ENCODE data around the gene CSMD2. TPM values are rescaled to one million over a fixed set of nuclear protein-coding genes. Genes with fewer than 3 reads are reported as not detected.

CSMD2 gene
- total RNA-seq, 2 experiments from 2014 or later = not detected

DNA sequence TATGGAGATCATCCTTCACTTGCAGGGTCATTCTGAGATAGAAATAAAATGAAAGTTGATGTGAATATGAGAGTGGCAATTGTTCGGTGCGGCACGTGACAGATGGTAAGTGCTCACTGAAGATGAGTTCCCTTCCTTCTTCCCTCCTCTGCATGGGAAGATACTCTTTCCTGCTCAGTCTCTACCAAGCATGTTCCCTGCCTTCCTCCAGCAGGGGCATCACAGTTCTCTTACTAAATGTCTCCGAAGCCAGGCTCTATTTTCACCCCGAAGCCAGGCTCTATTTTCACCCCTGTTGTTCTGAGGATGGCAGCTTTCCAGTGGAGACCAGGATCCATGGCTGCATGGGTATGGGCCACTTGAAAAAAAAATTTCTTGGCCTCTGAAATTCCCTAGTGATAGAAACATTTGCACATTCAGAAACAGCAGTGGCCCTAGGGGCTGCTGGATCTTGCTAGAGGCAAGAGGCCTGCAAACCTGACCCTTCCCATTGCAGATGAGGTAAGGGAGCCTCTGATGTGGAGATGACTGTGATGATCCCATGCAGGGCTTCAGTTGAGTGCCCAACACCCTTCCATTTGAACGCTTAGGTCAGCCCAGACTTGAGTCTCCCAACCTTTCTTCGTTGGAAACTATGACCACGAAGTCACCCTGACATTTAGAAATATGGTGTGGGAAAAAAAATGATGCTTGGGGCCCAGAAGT, 424.8 kb downstream of the CSMD2 start:
- Mint-ChIP-seq H3K36me3 (ENCODE audit: low read depth) (no peaks in the 10 kb centered on the region), H3K4me1 (ENCODE audit: low read depth) (no peaks in the 10 kb centered on the region), H3K27me3 (ENCODE audit: low read depth) (peaks cover 17% of the 10 kb centered on the region), H3K4me3 (no peak overlapping the region), H3K9me3 (no peaks in the 10 kb centered on the region), H3K27ac (no peak overlapping the region)
- intact Hi-C loops (cut with micrococcal nuclease) = no loop called here
- CTCF ChIA-PET = no interaction called here
- no peak for DNase-seq

DNA sequence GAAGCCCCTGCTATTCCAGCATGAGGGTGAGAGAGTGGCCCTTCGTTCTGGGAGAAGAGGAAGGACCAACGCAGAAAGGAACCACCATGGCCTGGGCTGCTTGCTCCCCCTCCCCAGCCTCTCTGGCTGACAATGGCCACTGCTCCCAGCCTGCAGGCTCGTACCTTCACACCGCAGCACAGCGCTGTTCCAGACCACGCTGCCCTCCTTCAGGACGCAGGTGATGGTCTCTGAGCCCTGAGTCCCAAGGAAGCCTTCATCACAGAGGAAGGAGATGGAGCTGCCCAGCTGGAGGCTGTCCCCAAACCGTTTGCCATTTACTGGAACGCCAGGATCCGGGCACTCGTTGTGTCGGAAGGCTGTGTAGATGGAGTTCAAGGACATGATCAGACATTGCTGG, 426.1 kb downstream of the CSMD2 start:
- Mint-ChIP-seq H3K27ac (no peak overlapping the region), H3K36me3 (ENCODE audit: low read depth) (no peaks in the 10 kb centered on the region), H3K27me3 (ENCODE audit: low read depth) (peaks cover 22% of the 10 kb centered on the region), H3K4me3 (no peak overlapping the region), H3K9me3 (no peaks in the 10 kb centered on the region), H3K4me1 (ENCODE audit: low read depth) (no peaks in the 10 kb centered on the region)
- intact Hi-C loops (cut with micrococcal nuclease) = loop anchor here (10.0 kb wide), 1 partner anchor 426 kb away; the partner anchor contains the start of gene CSMD2
- CTCF ChIA-PET = no interaction called here
- no peak for DNase-seq

DNA sequence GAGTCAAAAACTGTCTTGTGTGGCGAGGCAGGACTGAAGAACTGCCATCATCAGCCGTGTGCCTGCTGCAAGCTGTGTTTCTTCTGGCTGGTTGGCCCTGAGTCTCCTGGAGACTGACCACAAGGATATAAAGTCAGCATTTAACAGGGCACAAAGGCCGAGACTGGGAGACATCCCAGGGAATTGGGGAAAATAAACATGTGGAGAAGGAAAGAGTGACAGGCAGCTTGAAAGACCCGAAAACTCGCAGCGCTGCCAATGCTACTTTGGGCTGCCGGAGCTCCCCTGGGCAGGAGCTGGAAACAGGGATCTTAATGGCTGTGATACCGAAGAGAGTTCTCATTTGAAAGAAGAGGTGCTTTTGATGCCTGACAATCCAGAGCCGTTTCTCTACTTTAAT, 426.5 kb downstream of the CSMD2 start:
- Mint-ChIP-seq H3K9me3 (no peaks in the 10 kb centered on the region), H3K4me3 (no peak overlapping the region), H3K27ac (no peak overlapping the region), H3K4me1 (ENCODE audit: low read depth) (no peaks in the 10 kb centered on the region), H3K36me3 (ENCODE audit: low read depth) (no peaks in the 10 kb centered on the region), H3K27me3 (ENCODE audit: low read depth) (peaks cover 20% of the 10 kb centered on the region)
- CTCF ChIA-PET = no interaction called here
- intact Hi-C loops (cut with micrococcal nuclease) = loop anchor here (10.0 kb wide), 1 partner anchor 426 kb away; the partner anchor contains the start of gene CSMD2
- no peak for DNase-seq

DNA sequence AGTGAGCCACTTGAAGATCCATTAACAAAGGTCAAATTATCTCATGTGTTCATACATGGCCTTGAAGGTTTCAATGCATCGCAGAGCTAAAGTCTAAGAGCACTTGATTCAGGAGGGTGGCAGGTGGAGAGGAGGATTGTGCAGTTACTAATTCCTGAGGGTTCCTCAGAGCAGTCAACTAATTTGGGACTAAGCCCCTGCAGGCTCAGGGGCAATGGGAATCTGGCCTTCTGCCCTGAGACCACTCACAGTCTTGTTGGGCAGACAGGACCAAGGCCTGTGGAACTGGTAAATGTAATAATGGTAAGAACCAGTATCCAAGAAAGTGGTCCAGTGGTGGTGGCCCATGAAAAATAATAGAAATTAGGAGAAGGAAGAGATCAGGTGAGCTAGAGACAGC, 428.5 kb downstream of the CSMD2 start:
- intact Hi-C loops (cut with micrococcal nuclease) = loop anchor here (10.0 kb wide), 1 partner anchor 428 kb away; the partner anchor contains the start of gene CSMD2
- DNase-seq = no peak
- H3K4me1 Mint-ChIP-seq (ENCODE audit: low read depth) = no peaks in the 10 kb centered on the region
- peaks cover 17% of the 10 kb centered on the region for H3K27me3 Mint-ChIP-seq (ENCODE audit: low read depth)
- H3K4me3 Mint-ChIP-seq = no peak overlapping the region
- CTCF ChIA-PET = no interaction called here
- no peak overlapping the region for H3K27ac Mint-ChIP-seq
- H3K9me3 Mint-ChIP-seq = no peaks in the 10 kb centered on the region
- no peaks in the 10 kb centered on the region for H3K36me3 Mint-ChIP-seq (ENCODE audit: low read depth)

DNA sequence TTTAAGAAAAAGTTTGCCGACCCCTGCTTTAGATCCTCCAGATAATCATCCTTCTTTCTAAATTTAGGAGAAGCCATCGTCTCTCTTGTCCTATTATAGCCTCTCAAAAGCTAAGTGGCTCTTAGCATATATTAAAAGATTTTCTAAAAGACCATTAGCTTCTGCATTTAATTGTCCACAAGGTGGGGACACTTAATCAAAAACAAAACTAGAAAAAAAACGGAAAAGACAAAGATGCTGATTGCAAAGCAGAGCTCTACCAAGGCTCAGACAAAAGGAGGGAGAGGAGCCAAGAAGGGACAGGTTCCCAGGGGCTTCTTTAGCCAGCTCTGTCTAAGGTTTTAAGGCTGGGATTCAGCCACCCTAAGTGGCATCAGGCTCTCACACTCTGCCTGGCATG, 429.4 kb downstream of the CSMD2 start:
- Mint-ChIP-seq H3K27ac (no peak overlapping the region), H3K4me3 (no peak overlapping the region), H3K36me3 (ENCODE audit: low read depth) (no peaks in the 10 kb centered on the region), H3K4me1 (ENCODE audit: low read depth) (no peaks in the 10 kb centered on the region), H3K27me3 (ENCODE audit: low read depth) (peaks cover 15% of the 10 kb centered on the region), H3K9me3 (no peaks in the 10 kb centered on the region)
- DNase-seq = no peak
- intact Hi-C loops (cut with micrococcal nuclease) = loop anchor here (10.0 kb wide), 1 partner anchor 429 kb away; the partner anchor contains the start of gene CSMD2
- CTCF ChIA-PET = no interaction called here

DNA sequence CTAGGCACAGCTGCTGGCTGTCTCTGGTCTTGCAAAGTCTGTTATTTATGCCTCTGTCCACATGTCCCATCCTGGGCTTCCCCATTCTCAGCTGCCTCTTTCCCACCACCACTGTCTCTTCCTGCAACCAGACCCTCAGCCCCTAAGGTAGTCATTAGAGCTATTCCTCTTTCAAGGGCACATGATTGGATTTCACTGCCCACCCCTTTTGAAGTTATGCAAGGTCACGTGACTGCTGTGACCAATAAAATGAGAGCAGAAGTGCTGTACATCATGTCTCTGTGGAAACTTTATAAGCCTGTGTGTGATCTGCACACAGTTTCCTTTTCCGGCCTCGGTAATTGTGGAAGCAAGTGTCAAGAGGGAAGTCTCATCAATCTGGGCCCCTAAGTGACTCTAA, 437.7 kb downstream of the CSMD2 start:
- H3K4me3 Mint-ChIP-seq = no peak overlapping the region
- no peaks in the 10 kb centered on the region for H3K4me1 Mint-ChIP-seq (ENCODE audit: low read depth)
- no peak overlapping the region for H3K27ac Mint-ChIP-seq
- H3K27me3 Mint-ChIP-seq (ENCODE audit: low read depth) = peaks cover 5% of the 10 kb centered on the region
- no peaks in the 10 kb centered on the region for H3K36me3 Mint-ChIP-seq (ENCODE audit: low read depth)
- DNase-seq = no peak
- CTCF ChIA-PET = no interaction called here
- H3K9me3 Mint-ChIP-seq = no peaks in the 10 kb centered on the region
- intact Hi-C loops (cut with micrococcal nuclease) = no loop called here

DNA sequence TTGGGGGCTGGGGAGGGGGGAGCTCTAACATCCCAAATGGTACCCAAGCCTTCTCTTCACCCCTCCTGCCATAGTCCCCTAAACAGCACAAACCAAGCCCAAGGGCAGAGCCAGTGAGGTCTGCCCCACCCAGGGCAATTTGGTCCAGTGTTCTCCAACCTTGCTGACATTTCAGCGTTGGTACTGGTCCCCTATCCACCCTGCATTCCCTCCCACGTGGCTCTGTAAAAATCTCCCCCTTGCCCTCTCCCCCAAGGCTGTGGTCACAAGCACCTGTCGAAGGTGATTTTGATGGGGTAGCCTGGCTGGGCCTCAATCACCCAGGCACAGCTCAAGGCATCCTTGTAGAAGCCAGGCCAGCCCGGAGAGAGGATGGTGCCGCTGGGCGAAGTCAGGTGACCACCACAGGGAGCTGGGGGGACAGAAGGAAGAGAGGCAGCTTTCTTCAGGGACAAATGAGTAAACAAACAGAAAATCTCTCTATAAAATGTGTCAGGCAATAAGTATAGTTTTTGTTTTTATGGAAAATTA, 438.7 kb downstream of the CSMD2 start:
- H3K36me3 Mint-ChIP-seq (ENCODE audit: low read depth) = no peaks in the 10 kb centered on the region
- no peak overlapping the region for H3K27ac Mint-ChIP-seq
- intact Hi-C loops (cut with micrococcal nuclease) = no loop called here
- CTCF ChIA-PET = interaction anchor here (1.3 kb wide), 1 partner anchor 93 kb away, joined by 5 read pairs; no protein-coding TSS in a partner anchor
- no peak overlapping the region for H3K4me3 Mint-ChIP-seq
- H3K9me3 Mint-ChIP-seq = no peaks in the 10 kb centered on the region
- DNase-seq = no peak
- no peaks in the 10 kb centered on the region for H3K4me1 Mint-ChIP-seq (ENCODE audit: low read depth)
- H3K27me3 Mint-ChIP-seq (ENCODE audit: low read depth) = peaks cover 3% of the 10 kb centered on the region

DNA sequence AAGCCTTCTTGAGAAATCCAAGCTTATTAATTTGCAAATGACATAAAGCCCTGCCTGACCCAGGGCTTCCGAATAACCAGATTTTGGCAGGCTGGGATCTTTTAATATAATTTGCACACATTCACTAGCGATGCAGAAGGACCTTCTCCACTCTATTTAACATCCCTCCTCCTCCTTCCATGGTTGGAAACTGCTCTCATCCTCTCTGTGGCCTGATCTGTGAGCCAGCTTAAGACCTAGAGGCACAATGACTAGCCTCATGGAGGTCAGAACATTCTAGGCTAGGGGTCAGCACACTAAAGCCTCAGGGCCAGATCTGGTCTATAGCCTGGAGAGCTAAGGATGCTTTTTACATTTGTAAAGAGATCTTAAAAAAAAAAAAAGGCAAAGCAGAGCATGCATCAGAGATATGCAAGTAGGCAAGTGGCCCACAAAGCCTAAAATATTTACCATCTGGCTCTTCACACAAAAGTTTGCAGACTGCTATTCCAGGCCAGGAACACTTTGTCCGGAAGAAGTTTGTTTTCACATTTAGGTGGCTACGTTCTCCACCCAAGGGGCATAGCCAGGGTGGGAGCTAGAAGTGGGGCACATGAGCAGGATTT, 439.4 kb downstream of the CSMD2 start:
- Mint-ChIP-seq H3K4me1 (ENCODE audit: low read depth) (no peaks in the 10 kb centered on the region), H3K27me3 (ENCODE audit: low read depth) (peaks cover 2% of the 10 kb centered on the region), H3K9me3 (no peaks in the 10 kb centered on the region), H3K36me3 (ENCODE audit: low read depth) (no peaks in the 10 kb centered on the region), H3K27ac (no peak overlapping the region), H3K4me3 (no peak overlapping the region)
- intact Hi-C loops (cut with micrococcal nuclease) = no loop called here
- CTCF ChIA-PET = interaction anchor here (0.9 to 1.3 kb wide), 2 partner anchors 9 to 92 kb away, joined by 3 to 5 read pairs; no protein-coding TSS in a partner anchor
- no peak for DNase-seq

DNA sequence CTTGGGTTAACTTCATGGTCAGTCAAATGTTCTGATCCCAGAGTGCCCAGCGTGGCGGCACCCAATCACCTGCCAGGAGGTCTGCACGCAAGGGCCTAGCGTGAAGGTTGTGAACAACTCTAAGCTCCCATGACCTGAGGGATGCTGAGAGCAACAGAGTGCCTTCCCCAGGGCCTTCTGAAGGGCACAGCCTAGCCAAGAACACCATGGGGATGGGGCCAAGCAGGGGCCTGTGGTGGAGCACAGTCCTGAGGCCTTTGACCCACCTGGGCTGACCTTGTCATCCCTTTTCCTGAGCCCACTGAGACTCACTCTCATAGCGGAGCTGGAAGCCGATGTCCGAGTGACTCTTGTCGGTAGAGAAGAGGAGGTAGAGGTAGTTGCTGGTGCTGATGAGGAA, 440.0 kb downstream of the CSMD2 start:
- intact Hi-C loops (cut with micrococcal nuclease) = no loop called here
- H3K4me1 Mint-ChIP-seq (ENCODE audit: low read depth) = no peaks in the 10 kb centered on the region
- H3K4me3 Mint-ChIP-seq = no peak overlapping the region
- H3K36me3 Mint-ChIP-seq (ENCODE audit: low read depth) = no peaks in the 10 kb centered on the region
- H3K27ac Mint-ChIP-seq = no peak overlapping the region
- DNase-seq = no peak
- H3K9me3 Mint-ChIP-seq = no peaks in the 10 kb centered on the region
- peaks cover 2% of the 10 kb centered on the region for H3K27me3 Mint-ChIP-seq (ENCODE audit: low read depth)
- CTCF ChIA-PET = interaction anchor here (0.9 kb wide), 1 partner anchor 9 kb away, joined by 3 read pairs; no protein-coding TSS in a partner anchor

DNA sequence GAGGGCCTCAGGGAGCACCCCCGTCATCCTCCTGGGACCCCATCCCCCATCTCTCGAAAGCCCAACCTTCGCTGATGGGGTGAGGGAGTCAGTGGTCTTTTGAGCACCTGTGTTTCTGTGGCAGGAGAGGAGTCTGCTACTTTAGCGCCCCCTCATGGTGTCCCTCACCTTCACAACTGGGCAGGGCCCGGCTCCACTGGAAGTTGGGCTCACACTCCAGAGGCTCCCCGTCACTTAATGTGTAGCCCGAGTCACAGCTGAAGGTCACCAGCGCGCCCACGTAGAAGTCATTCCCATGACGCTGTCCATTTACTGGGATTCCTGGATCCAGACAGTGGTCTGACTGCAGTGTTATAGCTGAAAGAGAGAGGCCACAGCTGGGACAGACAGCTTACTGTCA, 440.7 kb downstream of the CSMD2 start:
- H3K27ac Mint-ChIP-seq = no peak overlapping the region
- H3K9me3 Mint-ChIP-seq = no peaks in the 10 kb centered on the region
- DNase-seq = no peak
- intact Hi-C loops (cut with micrococcal nuclease) = no loop called here
- H3K27me3 Mint-ChIP-seq (ENCODE audit: low read depth) = peaks cover 2% of the 10 kb centered on the region
- no peak overlapping the region for H3K4me3 Mint-ChIP-seq
- CTCF ChIA-PET = interaction anchor here (0.9 kb wide), 1 partner anchor 10 kb away, joined by 3 read pairs; no protein-coding TSS in a partner anchor
- no peaks in the 10 kb centered on the region for H3K4me1 Mint-ChIP-seq (ENCODE audit: low read depth)
- no peaks in the 10 kb centered on the region for H3K36me3 Mint-ChIP-seq (ENCODE audit: low read depth)

DNA sequence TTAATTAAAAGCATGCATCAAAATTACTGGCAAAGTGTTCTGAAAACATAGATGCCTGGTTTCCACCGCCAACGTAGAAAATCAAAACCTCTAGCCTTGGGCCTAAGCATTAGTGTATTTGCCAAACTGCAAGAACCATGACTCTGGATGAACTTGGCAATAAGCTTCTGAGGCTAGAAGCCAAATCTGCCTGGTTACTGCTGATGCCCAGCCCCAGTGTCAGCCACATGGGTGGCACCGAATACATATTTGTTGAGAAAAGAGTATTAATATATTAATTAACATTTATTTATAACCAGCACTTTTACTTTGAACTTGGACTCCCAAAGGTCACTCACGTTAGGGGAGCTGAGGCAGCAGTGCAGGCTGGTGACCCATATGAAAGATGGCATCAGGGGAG, 441.8 kb downstream of the CSMD2 start:
- Mint-ChIP-seq H3K9me3 (no peaks in the 10 kb centered on the region), H3K27me3 (ENCODE audit: low read depth) (peaks cover 4% of the 10 kb centered on the region), H3K4me1 (ENCODE audit: low read depth) (no peaks in the 10 kb centered on the region), H3K27ac (no peak overlapping the region), H3K4me3 (no peak overlapping the region), H3K36me3 (ENCODE audit: low read depth) (no peaks in the 10 kb centered on the region)
- intact Hi-C loops (cut with micrococcal nuclease) = no loop called here
- no peak for DNase-seq
- CTCF ChIA-PET = no interaction called here

DNA sequence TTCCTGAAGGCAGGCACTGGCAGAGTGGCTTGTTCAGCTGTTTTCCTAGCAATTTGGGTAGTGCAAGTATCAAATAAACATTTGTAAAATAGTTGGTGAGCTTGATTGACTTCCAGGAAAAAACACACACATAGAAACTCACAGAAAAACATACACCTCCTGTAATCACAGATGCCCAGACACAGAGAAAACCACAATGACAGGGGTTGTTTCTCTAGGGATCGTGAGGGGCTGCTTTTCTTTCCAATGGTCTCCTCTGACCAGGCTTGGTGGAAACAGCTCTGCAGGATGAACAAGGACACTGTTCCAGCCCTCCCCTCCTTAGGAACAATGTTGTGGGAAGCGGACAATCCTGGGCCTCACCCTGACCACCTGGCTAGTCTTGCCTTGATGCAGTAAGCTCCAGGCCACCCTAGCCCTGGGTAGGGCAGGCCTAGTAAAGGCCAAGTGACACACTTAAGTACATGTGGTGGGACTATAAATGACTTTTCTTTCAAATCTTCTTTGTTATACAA, 443.7 kb downstream of the CSMD2 start:
- intact Hi-C loops (cut with micrococcal nuclease) = no loop called here
- H3K27ac Mint-ChIP-seq = no peak overlapping the region
- H3K36me3 Mint-ChIP-seq (ENCODE audit: low read depth) = no peaks in the 10 kb centered on the region
- H3K27me3 Mint-ChIP-seq (ENCODE audit: low read depth) = peaks cover 4% of the 10 kb centered on the region
- no peak overlapping the region for H3K4me3 Mint-ChIP-seq
- H3K9me3 Mint-ChIP-seq = no peaks in the 10 kb centered on the region
- H3K4me1 Mint-ChIP-seq (ENCODE audit: low read depth) = no peaks in the 10 kb centered on the region
- no peak for DNase-seq
- CTCF ChIA-PET = no interaction called here
